Activated CD4-positive, alpha-beta T cell treated with anti-CD3 and anti-CD28 coated beads for 48 hours (primary cell): Measurements from ENCODE around the gene UCHL1.
"Not testable (repeated sequence)": the region's sequence is repeated elsewhere in the genome, so short reads cannot be mapped to it uniquely, and the experiment has no call there.

Source experiments
- DNase-seq: peaks from one replicate; pipeline ENCODE4 v3.0.0-alpha.2; 2020

Gene UCHL1

GRCh38 chr4:41241919-41242318, 14.8 kb upstream of the UCHL1 start:
- no peak for DNase-seq

GRCh38 chr4:41245983-41246382, 10.7 kb upstream of the UCHL1 start:
- no peak for DNase-seq

- no peak for DNase-seq
Measured at GRCh38 chr4:41256131-41256739, 493 bp upstream of the UCHL1 start.

GRCh38 chr4:41257257-41257901, 651 bp downstream of the UCHL1 start:
- peak; percentile 58 for DNase-seq

GRCh38 chr4:41257906-41258305, 1.2 kb downstream of the UCHL1 start:
- DNase-seq, result no peak

GRCh38 chr4:41258783-41259182, 2.1 kb downstream of the UCHL1 start:
- no peak for DNase-seq

- no peak for DNase-seq
Measured at GRCh38 chr4:41260116-41260733, 3.5 kb downstream of the UCHL1 start.

- no peak for DNase-seq
Measured at GRCh38 chr4:41262198-41262597, 5.5 kb downstream of the UCHL1 start.

- no peak for DNase-seq
Measured at GRCh38 chr4:41264212-41264611, 7.5 kb downstream of the UCHL1 start.

GRCh38 chr4:41267997-41268396, 11.3 kb downstream of the UCHL1 start:
- DNase-seq, result no peak

- no peak for DNase-seq
Measured at GRCh38 chr4:41268721-41269517, 12.2 kb downstream of the UCHL1 start.

- no peak for DNase-seq
Measured at GRCh38 chr4:41269682-41270081, 13.0 kb downstream of the UCHL1 start.

GRCh38 chr4:41275931-41276330, 19.2 kb downstream of the UCHL1 start:
- not testable (repeated sequence) for DNase-seq

GRCh38 chr4:41280010-41280409, 23.3 kb downstream of the UCHL1 start:
- no peak for DNase-seq

- peak; percentile 28 for DNase-seq
Measured at GRCh38 chr4:41281038-41281634, 24.4 kb downstream of the UCHL1 start.

GRCh38 chr4:41282366-41282765, 25.6 kb downstream of the UCHL1 start:
- DNase-seq, result no peak

GRCh38 chr4:41285202-41285863, 28.6 kb downstream of the UCHL1 start:
- no peak for DNase-seq

- no peak for DNase-seq
Measured at GRCh38 chr4:41285864-41286235, 29.1 kb downstream of the UCHL1 start.

GRCh38 chr4:41287005-41287404, 30.3 kb downstream of the UCHL1 start:
- DNase-seq, result no peak

GRCh38 chr4:41287852-41288251, 31.1 kb downstream of the UCHL1 start:
- no peak for DNase-seq

GRCh38 chr4:41288254-41288653, 31.5 kb downstream of the UCHL1 start:
- no peak for DNase-seq

GRCh38 chr4:41290479-41290878, 33.8 kb downstream of the UCHL1 start:
- no peak for DNase-seq
